ENCODE results near the gene CRLF3.
"Not testable (repeated sequence)": the region's sequence is repeated elsewhere in the genome, so short reads cannot be mapped to it uniquely, and the experiment has no call there.

Gene CRLF3

DNA sequence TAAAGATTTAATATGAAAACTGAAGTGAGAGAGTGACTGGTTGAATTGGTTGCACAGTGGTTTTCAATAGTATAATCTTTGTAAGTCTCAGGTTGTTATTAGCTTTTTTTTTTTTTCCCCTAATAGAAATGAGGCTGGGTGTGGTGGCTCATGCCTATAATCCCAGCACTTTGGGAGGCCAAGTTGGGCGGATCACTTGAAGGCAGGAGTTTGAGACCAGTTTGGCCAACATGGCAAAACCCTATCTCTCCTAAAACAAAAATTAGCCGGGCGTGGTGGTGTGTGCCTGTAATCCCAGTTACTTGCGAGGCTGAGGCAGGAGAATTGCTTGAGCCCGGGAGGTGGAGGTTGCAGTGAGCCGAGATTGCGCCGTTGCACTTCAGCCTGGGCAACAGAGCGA lies 89.3 kb downstream of the CRLF3 start:
- DNase-seq = not testable (repeated sequence)

DNA sequence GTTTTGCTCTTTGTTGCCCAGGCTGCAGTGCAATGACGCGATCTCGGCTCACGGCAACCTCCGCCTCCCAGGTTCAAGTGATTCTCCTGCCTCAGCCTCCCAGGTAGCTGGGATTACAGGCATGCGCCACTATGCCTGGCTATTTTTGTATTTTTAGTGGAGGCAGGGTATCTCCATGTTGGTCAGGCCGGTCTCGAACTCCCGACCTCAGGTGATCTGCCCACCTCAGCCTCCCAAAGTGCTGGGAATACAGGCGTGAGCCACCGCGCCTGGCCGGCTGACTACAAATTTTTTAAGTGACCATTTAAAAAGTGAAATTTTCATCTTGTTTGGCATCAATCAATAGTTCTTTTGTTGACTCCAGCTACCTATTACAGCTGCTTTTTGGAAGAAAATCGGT lies 90.3 kb downstream of the CRLF3 start:
- DNase-seq = not testable (repeated sequence)

Data from activated gamma-delta T cell treated with Interleukin-2 at 50 U/mL for 16 hours (primary cell).